HG03469 (cell line): ENCODE measurements around the gene OR6K3.
"Not testable (repeated sequence)": the region's sequence is repeated elsewhere in the genome, so short reads cannot be mapped to it uniquely, and the experiment has no call there.

Experiments
- ATAC-seq: cut with Tn5 transposase; IDR thresholded peaks from one replicate; pipeline ENCODE4 v1.9.1; 2021; ENCODE audit warnings: mild to moderate bottlenecking, moderate library complexity, moderate number of reproducible peaks; ENCODE audit not compliant: unreplicated experiment

The OR6K3 gene

GRCh38 chr1:158720620-158721019, at the start of gene OR6K3:
OR6K3 (minus strand) TSS chr1:158720720; CDS start chr1:158718115, 2,605 bp downstream.
- no peak for ATAC-seq

- ATAC-seq = no peak
These were observed 33.9 kb upstream of the OR6K3 start, which contains the start of gene OR6K6 for GRCh38 chr1:158754420-158754819. OR6K6 (plus strand) TSS chr1:158754720; CDS start chr1:158754888, 168 bp downstream.

GRCh38 chr1:158752155-158752712, 31.7 kb upstream of the OR6K3 start:
- no peak for ATAC-seq

- no peak for ATAC-seq
These were observed 15.3 kb upstream of the OR6K3 start for GRCh38 chr1:158735848-158736247.

- ATAC-seq = no peak
These were observed 12.0 kb upstream of the OR6K3 start for GRCh38 chr1:158732524-158732923.

GRCh38 chr1:158731707-158732106, 11.2 kb upstream of the OR6K3 start:
- no peak for ATAC-seq

GRCh38 chr1:158730453-158730852, 9.9 kb upstream of the OR6K3 start:
- no peak for ATAC-seq

- no peak for ATAC-seq
These were observed 8.1 kb upstream of the OR6K3 start for GRCh38 chr1:158728510-158729225.

- ATAC-seq = no peak
These were observed 3.9 kb upstream of the OR6K3 start for GRCh38 chr1:158724442-158724841.

GRCh38 chr1:158719664-158720063, 856 bp downstream of the OR6K3 start:
- ATAC-seq = no peak

GRCh38 chr1:158717344-158717743, 3.2 kb downstream of the OR6K3 start:
- ATAC-seq = no peak

- no peak for ATAC-seq
These were observed 4.2 kb downstream of the OR6K3 start for GRCh38 chr1:158716335-158716734.

- ATAC-seq = no peak
These were observed 5.8 kb downstream of the OR6K3 start for GRCh38 chr1:158714754-158715153.

GRCh38 chr1:158711098-158711497, 9.4 kb downstream of the OR6K3 start:
- no peak for ATAC-seq

GRCh38 chr1:158706096-158706495, 14.4 kb downstream of the OR6K3 start:
- no peak for ATAC-seq

GRCh38 chr1:158700552-158700951, 20.0 kb downstream of the OR6K3 start, which contains the start of gene OR6K2:
OR6K2 (minus strand) TSS chr1:158700652; CDS start chr1:158700652, 0 bp downstream.
- no peak for ATAC-seq

- no peak for ATAC-seq
These were observed 25.9 kb downstream of the OR6K3 start for GRCh38 chr1:158694596-158694995.

- no peak for ATAC-seq
These were observed 28.2 kb downstream of the OR6K3 start for GRCh38 chr1:158692356-158692755.

- ATAC-seq = no peak
These were observed 28.6 kb downstream of the OR6K3 start for GRCh38 chr1:158691907-158692306.

- not testable (repeated sequence) for ATAC-seq
These were observed 29.4 kb downstream of the OR6K3 start for GRCh38 chr1:158691149-158691548.

GRCh38 chr1:158689875-158690274, 30.6 kb downstream of the OR6K3 start:
- no peak for ATAC-seq

- no peak for ATAC-seq
These were observed 31.4 kb downstream of the OR6K3 start for GRCh38 chr1:158689110-158689509.
